Osteocyte (in vitro differentiated cells): ENCODE data around the gene KRT13. TPM values are rescaled to one million over a fixed set of nuclear protein-coding genes. Genes with fewer than 3 reads are reported as not detected.

Experiments used
- DNase-seq: peaks from one replicate; pipeline ENCODE4 v3.0.0; 2021; ENCODE audit warnings: mixed read lengths; ENCODE audit not compliant: unreplicated experiment; ENCODE audit errors: extremely low spot score
- H3K27ac Mint-ChIP-seq: one replicate; pipeline ENCODE4 v1.8.0; 2021; ENCODE audit warnings: mild to moderate bottlenecking, mixed read lengths; ENCODE audit not compliant: unreplicated experiment
- H3K27me3 Mint-ChIP-seq: one replicate; pipeline ENCODE4 v1.8.0; 2021; ENCODE audit warnings: mixed read lengths; ENCODE audit not compliant: unreplicated experiment
- H3K36me3 Mint-ChIP-seq: one replicate; pipeline ENCODE4 v1.8.0; 2021; ENCODE audit warnings: mixed read lengths; ENCODE audit not compliant: unreplicated experiment
- H3K4me1 Mint-ChIP-seq: one replicate; pipeline ENCODE4 v1.8.0; 2021; ENCODE audit warnings: mixed read lengths; ENCODE audit not compliant: unreplicated experiment
- H3K4me3 Mint-ChIP-seq: one replicate; pipeline ENCODE4 v1.8.0; 2021; ENCODE audit warnings: mild to moderate bottlenecking, moderate library complexity, mixed read lengths; ENCODE audit not compliant: unreplicated experiment
- H3K9me3 Mint-ChIP-seq: one replicate; pipeline ENCODE4 v1.8.0; 2021; ENCODE audit warnings: mixed read lengths; ENCODE audit not compliant: unreplicated experiment
- CTCF ChIP-seq: fragments of 200-600 bp; sonication (generic); IDR thresholded peaks from 2 replicates; pipeline ENCODE4 v1.5.0; 2021; ENCODE audit warnings: antibody characterized with exemption, mild to moderate bottlenecking, moderate library complexity
- total RNA-seq: library from RNA; stranded (reverse); gene quantifications from 2 replicates; pipeline ENCODE4 v1.2.1, GENCODE V29; 2021

Gene KRT13
- total RNA-seq, 1 donor from 2014 or later: not detected

- no peaks in the 10 kb centered on the region for H3K36me3 Mint-ChIP-seq
- peaks cover 9% of the 10 kb centered on the region for H3K4me1 Mint-ChIP-seq
- DNase-seq: no peak
- no peak overlapping the region for H3K27ac Mint-ChIP-seq
- H3K4me3 Mint-ChIP-seq: peak overlapping the region; percentile 59
- TF ChIP-seq CTCF: no peak
- peaks cover 24% of the 10 kb centered on the region for H3K27me3 Mint-ChIP-seq
- H3K9me3 Mint-ChIP-seq: no peaks in the 10 kb centered on the region
These were observed 21.9 kb upstream of the KRT13 start for GRCh38 chr17:41527063-41528023.

GRCh38 chr17:41524261-41524660 lies 18.8 kb upstream of the KRT13 start:
- TF ChIP-seq CTCF: no peak
- DNase-seq: no peak
- Mint-ChIP-seq H3K4me3 (no peak overlapping the region), H3K9me3 (no peaks in the 10 kb centered on the region), H3K36me3 (no peaks in the 10 kb centered on the region), H3K27me3 (peaks cover 18% of the 10 kb centered on the region), H3K27ac (no peak overlapping the region), H3K4me1 (peaks cover 20% of the 10 kb centered on the region)

- H3K27me3 Mint-ChIP-seq: peaks cover 13% of the 10 kb centered on the region
- H3K27ac Mint-ChIP-seq: no peak overlapping the region
These were observed 18.4 kb upstream of the KRT13 start for GRCh38 chr17:41523787-41524186.

GRCh38 chr17:41523225-41523593 lies 17.8 kb upstream of the KRT13 start:
- Mint-ChIP-seq H3K36me3 (no peaks in the 10 kb centered on the region), H3K27me3 (peaks cover 8% of the 10 kb centered on the region), H3K27ac (no peak overlapping the region), H3K4me1 (peaks cover 18% of the 10 kb centered on the region), H3K9me3 (no peaks in the 10 kb centered on the region), H3K4me3 (no peak overlapping the region)
- no peak for TF ChIP-seq CTCF
- DNase-seq: no peak

More at GRCh38 chr17:41523787-41524186, 18.4 kb upstream of the KRT13 start:
- TF ChIP-seq CTCF: no peak
- Mint-ChIP-seq H3K4me3 (no peak overlapping the region), H3K9me3 (no peaks in the 10 kb centered on the region), H3K4me1 (peaks cover 20% of the 10 kb centered on the region), H3K36me3 (no peaks in the 10 kb centered on the region)
- DNase-seq: no peak
